CD4-positive, CD25-positive, alpha-beta regulatory T cell (primary cell): ENCODE measurements around the gene JPH3. TPM values are rescaled to one million over a fixed set of nuclear protein-coding genes. Genes with fewer than 3 reads are reported as not detected.
A peak's percentile ranks its signal among the peaks of the same experiment; 100 is the strongest.

Source experiments
- ATAC-seq, 2 donors: fragments of 150-1000 bp; cut with Tn5 transposase; one replicate each; pipeline ENCODE4 v1.10.0; 2021; ENCODE audit warnings: low read depth in 2 of 2, moderate number of reproducible peaks in 2 of 2, moderate library complexity in 1 of 2
- DNase-seq, 3 donors: peaks; one replicate each; pipeline versions ENCODE4 v3.0.0 to v3.0.0-alpha.2; 2012 to 2022; ENCODE audit warnings: mixed read lengths in 1 of 3
- H3K27ac ChIP-seq: one replicate; pipeline ENCODE4 v1.7.0; 2013; ENCODE audit warnings: mild to moderate bottlenecking, low read length; ENCODE audit not compliant: insufficient read depth, poor library complexity, severe bottlenecking
- H3K27me3 ChIP-seq: one replicate; pipeline ENCODE4 v1.7.0; 2013; ENCODE audit warnings: low read length; ENCODE audit not compliant: control insufficient read depth, insufficient read depth
- H3K36me3 ChIP-seq: one replicate; pipeline ENCODE4 v1.7.0; 2013; ENCODE audit warnings: mild to moderate bottlenecking, low read length, moderate library complexity; ENCODE audit not compliant: control insufficient read depth, insufficient read depth
- H3K4me1 ChIP-seq: 2 replicates; pipeline ENCODE4 v1.7.0; 2013; ENCODE audit warnings: mild to moderate bottlenecking, low read length; ENCODE audit not compliant: insufficient read depth, control insufficient read depth, poor library complexity, severe bottlenecking
- H3K4me3 ChIP-seq: one replicate; pipeline ENCODE4 v1.7.0; 2013; ENCODE audit warnings: low read depth, mild to moderate bottlenecking, low read length, moderate library complexity
- H3K9me3 ChIP-seq, 2 experiments: 1 replicate in 1 of 2; 2 replicates in 1 of 2; pipeline ENCODE4 v1.7.0; 2013; ENCODE audit warnings: low read length in 2 of 2, mild to moderate bottlenecking in 1 of 2, moderate library complexity in 1 of 2; ENCODE audit not compliant: control insufficient read depth in 2 of 2
- H3K27ac Mint-ChIP-seq, 3 donors: one replicate each; pipeline ENCODE4 v1.8.0; 2020 to 2022; ENCODE audit warnings: mild to moderate bottlenecking in 3 of 3, mixed read lengths in 3 of 3, moderate library complexity in 2 of 3
- H3K27me3 Mint-ChIP-seq: one replicate; pipeline ENCODE4 v1.8.0; 2022; ENCODE audit warnings: mild to moderate bottlenecking, mixed read lengths
- H3K36me3 Mint-ChIP-seq: one replicate; pipeline ENCODE4 v1.8.0; 2020; ENCODE audit warnings: mixed read lengths
- H3K4me1 Mint-ChIP-seq, 4 donors: one replicate each; pipeline ENCODE4 v1.8.0; 2020 to 2022; ENCODE audit warnings: mixed read lengths in 4 of 4, mild to moderate bottlenecking in 1 of 4
- H3K4me3 Mint-ChIP-seq, 4 donors: one replicate each; pipeline ENCODE4 v1.8.0; 2020 to 2022; ENCODE audit warnings: mild to moderate bottlenecking in 4 of 4, mixed read lengths in 4 of 4, moderate library complexity in 3 of 4
- H3K9me3 Mint-ChIP-seq, 7 donors: one replicate each; pipeline ENCODE4 v1.8.0; 2020 to 2022; ENCODE audit warnings: mixed read lengths in 7 of 7, mild to moderate bottlenecking in 3 of 7, moderate library complexity in 2 of 7
- polyA plus RNA-seq, 4 donors: library from polyadenylated mRNA; unstranded; fragments of 300-500 nt; fragmentation: Illumina TruSeq; gene quantifications; one replicate each; pipeline ENCODE4 v1.2.3, GENCODE V29; 2021
- total RNA-seq: library from RNA; stranded (reverse); gene quantifications from one replicate; pipeline ENCODE4 v1.2.3, GENCODE V29; 2022

Gene JPH3
- total and polyA plus RNA-seq, 5 donors from 2014 or later: not detected

DNA sequence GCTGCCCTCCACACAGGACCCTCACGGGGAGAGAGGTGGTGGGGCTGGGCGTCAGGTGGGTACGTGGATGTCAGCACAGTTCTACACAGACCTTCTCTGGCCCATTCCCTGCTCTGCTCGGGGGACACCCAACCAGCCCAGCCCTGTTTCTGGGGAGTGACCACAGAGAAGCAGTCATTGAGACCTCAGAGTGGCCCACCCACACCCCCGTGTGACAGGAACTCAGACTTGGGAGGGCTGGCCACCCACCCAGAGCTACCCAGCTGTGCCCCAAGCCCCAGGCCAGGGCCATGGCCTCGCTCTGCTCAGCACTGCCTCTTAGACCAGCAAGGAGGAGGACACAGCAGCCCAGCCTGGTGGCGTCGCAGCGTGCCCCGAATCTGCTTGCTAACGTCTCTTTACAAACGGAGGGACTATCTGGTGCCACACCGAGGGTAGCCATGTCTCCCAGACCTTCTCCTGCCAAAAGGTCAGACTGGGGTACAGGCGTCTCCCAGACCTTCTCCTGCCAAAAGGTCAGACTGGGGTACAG lies 85.8 kb downstream of the JPH3 start:
- no peak overlapping the region for H3K27ac ChIP-seq
- Mint-ChIP-seq H3K9me3 (no peaks in the 10 kb centered on the region), H3K27me3 (no peaks in the 10 kb centered on the region), H3K4me1 (no peaks in the 10 kb centered on the region), H3K36me3 (no peaks in the 10 kb centered on the region), H3K27ac (peak overlapping the region in 1 of 3 donors; percentile 11), H3K4me3 (no peak overlapping the region)
- H3K4me3 ChIP-seq: no peak overlapping the region
- no peaks in the 10 kb centered on the region for H3K27me3 ChIP-seq
- ATAC-seq (no peak), DNase-seq (no peak)
- no peaks in the 10 kb centered on the region for H3K4me1 ChIP-seq
- H3K36me3 ChIP-seq: no peaks in the 10 kb centered on the region
- no peaks in the 10 kb centered on the region for H3K9me3 ChIP-seq

DNA sequence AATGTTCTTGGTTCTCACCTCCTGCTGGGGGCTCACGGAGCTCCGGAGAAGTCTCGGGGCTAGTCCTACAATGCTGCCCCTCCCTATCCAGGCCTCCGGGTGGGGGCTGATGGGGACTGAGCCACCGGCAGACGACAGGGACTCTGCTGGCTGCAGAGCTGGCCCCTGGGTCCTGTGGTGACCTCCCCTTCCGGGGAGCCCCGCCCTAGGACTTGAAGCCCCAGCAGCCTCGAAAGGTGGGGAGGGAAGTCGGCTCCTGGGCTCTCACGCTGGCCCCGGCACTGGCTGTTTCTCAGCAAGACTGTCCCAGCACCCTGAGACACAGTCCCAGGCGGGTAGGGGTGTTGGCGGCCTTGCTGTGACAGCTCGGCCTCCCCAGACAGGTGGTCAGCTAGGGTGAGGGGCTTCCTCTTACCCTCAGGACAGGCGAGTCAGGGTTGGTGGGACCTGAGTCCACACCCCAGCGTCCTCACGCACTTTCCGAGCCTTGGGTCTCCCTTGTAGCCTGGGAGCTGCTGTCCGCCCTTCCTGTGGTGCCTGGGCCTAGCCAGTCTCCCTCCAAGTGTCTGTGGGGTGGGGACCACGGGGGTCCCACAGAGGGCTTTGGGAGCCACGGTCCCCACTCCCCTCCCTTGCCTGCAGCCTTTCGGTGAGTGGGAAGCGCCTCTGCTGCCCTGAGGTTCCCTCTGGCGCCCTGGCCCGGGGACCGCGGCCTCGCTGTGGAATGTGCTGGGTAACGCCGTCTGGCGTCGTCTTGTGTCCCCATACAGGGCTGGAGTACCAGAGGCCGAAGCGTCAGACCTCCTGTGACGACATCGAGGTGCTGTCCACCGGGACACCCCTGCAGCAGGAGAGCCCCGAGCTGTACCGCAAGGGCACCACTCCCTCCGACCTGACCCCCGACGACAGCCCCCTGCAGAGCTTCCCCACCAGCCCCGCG lies 86.8 kb downstream of the JPH3 start:
- H3K4me1 ChIP-seq: no peaks in the 10 kb centered on the region
- Mint-ChIP-seq H3K4me1 (no peaks in the 10 kb centered on the region), H3K9me3 (no peaks in the 10 kb centered on the region), H3K4me3 (no peak overlapping the region), H3K36me3 (no peaks in the 10 kb centered on the region), H3K27ac (no peak overlapping the region), H3K27me3 (no peaks in the 10 kb centered on the region)
- H3K27me3 ChIP-seq: no peaks in the 10 kb centered on the region
- ATAC-seq: no peak
- no peaks in the 10 kb centered on the region for H3K36me3 ChIP-seq
- DNase-seq: no peak
- no peaks in the 10 kb centered on the region for H3K9me3 ChIP-seq
- H3K27ac ChIP-seq: no peak overlapping the region
- no peak overlapping the region for H3K4me3 ChIP-seq

DNA sequence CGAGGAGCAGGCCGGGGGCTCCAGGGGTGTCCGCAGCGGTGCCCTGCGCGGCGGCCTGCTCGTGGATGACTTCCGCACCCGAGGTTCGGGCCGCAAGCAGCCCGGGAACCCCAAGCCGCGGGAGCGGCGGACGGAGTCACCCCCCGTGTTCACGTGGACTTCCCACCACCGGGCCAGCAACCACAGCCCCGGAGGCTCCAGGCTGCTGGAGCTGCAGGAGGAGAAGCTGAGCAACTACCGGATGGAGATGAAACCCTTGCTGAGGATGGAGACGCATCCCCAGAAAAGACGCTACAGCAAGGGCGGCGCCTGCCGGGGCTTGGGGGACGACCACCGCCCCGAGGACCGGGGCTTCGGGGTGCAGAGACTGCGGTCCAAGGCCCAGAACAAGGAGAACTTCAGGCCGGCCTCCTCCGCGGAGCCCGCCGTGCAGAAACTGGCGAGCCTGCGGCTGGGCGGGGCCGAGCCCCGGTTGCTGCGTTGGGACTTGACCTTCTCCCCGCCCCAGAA lies 87.7 kb downstream of the JPH3 start:
- H3K4me1 ChIP-seq: no peaks in the 10 kb centered on the region
- no peaks in the 10 kb centered on the region for H3K9me3 ChIP-seq
- Mint-ChIP-seq H3K4me3 (no peak overlapping the region), H3K9me3 (no peaks in the 10 kb centered on the region), H3K36me3 (no peaks in the 10 kb centered on the region), H3K27me3 (no peaks in the 10 kb centered on the region), H3K27ac (no peak overlapping the region), H3K4me1 (no peaks in the 10 kb centered on the region)
- no peak overlapping the region for H3K27ac ChIP-seq
- no peak for DNase-seq
- H3K4me3 ChIP-seq: no peak overlapping the region
- H3K27me3 ChIP-seq: no peaks in the 10 kb centered on the region
- H3K36me3 ChIP-seq: peaks cover under 1% of the 10 kb centered on the region
- ATAC-seq: no peak

DNA sequence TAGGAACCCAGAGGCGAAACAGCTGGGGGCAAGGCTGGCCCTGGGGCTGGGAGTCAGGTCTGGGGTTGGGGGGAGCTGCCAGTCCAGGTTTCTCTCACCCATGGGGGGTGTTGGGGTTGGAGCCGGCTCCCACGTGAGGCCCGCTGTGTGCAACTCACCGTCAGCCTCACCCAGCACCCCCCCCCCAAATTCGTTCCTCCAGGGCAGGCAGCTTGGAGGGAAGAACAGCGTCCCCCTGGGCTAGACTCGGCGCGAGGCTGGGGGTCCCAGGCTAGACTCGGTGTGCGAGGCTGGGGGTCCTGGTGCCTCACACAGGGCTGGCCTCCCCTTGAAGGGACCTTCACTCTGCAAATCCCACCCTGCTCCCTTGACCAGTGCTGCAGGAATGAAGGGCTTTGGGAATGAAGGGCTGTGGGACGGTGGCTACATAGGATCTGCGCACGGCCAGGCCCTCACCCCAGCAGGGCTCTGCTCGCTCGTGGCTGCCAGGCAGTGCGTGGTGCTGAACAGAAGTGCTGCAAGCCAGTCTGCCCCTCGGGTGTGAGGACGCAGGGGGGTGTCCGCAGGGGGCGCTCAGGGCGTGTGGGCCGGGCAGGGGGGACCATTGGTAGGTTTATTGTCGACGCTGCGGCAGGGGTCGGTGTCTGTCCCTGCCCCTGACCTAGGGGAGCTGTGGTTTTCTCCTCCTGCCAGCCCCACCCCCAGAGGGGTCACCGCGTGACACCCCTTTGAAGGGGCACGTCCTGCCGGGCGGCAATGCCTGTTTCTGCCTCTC lies 88.8 kb downstream of the JPH3 start:
- no peaks in the 10 kb centered on the region for H3K4me1 ChIP-seq
- no peak for DNase-seq
- no peak overlapping the region for H3K27ac ChIP-seq
- no peaks in the 10 kb centered on the region for H3K9me3 ChIP-seq
- H3K4me3 Mint-ChIP-seq: no peak overlapping the region
- H3K4me1 Mint-ChIP-seq: no peaks in the 10 kb centered on the region
- peak overlapping the region in 1 of 3 donors; percentile 32 for H3K27ac Mint-ChIP-seq
- no peaks in the 10 kb centered on the region for H3K36me3 Mint-ChIP-seq
- H3K27me3 Mint-ChIP-seq: no peaks in the 10 kb centered on the region
- no peaks in the 10 kb centered on the region for H3K9me3 Mint-ChIP-seq
- no peak overlapping the region for H3K4me3 ChIP-seq
- peaks cover 8% of the 10 kb centered on the region for H3K36me3 ChIP-seq
- no peak for ATAC-seq
- H3K27me3 ChIP-seq: no peaks in the 10 kb centered on the region

DNA sequence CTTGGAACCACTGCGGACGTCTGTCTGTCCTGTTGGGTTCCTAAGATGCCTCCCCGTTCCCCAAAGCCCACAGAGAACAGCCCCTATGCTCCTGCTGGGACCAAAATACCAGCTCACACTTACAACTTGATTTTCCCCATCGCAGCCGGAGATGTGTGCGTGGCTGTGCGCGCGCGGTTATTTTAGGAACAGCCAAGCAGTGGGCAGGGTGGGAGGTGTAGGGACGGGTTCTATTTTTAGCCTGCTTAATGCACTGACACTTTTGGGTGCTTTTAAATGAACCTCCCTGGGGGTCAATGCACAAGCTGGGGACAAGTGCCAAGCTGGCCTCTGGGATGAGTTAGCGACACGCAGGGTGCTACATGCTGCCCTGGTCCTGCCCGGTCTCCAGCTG lies 89.4 kb downstream of the JPH3 start:
- no peaks in the 10 kb centered on the region for H3K9me3 ChIP-seq
- Mint-ChIP-seq H3K36me3 (no peaks in the 10 kb centered on the region), H3K4me1 (no peaks in the 10 kb centered on the region), H3K27me3 (no peaks in the 10 kb centered on the region), H3K4me3 (no peak overlapping the region), H3K9me3 (no peaks in the 10 kb centered on the region), H3K27ac (no peak overlapping the region)
- ATAC-seq (no peak), DNase-seq (no peak)
- no peak overlapping the region for H3K4me3 ChIP-seq
- H3K4me1 ChIP-seq: no peaks in the 10 kb centered on the region
- no peak overlapping the region for H3K27ac ChIP-seq
- no peaks in the 10 kb centered on the region for H3K27me3 ChIP-seq
- peaks cover 9% of the 10 kb centered on the region for H3K36me3 ChIP-seq

DNA sequence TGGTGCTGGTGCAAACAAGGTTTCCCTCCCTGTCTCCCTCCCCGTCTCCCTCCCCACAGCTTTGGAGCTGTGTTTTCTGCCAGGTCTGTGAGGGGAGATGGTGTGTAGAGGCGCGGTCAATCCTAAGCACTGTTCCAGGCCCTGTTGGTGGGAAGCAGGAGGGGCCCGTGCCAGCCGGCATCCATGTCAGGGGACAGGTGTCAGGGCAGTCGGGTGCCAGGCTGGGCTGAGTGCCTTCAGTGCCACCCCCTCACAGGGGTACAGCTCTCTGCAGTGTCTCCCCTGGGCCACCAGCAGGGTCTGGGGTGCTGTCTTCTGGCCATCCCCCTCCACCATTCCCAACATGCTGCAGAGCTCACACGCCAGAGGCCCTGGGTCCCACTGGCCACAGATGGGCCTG lies 89.9 kb downstream of the JPH3 start:
- H3K27me3 ChIP-seq: no peaks in the 10 kb centered on the region
- Mint-ChIP-seq H3K4me3 (no peak overlapping the region), H3K9me3 (no peaks in the 10 kb centered on the region), H3K36me3 (no peaks in the 10 kb centered on the region), H3K27ac (no peak overlapping the region), H3K27me3 (no peaks in the 10 kb centered on the region), H3K4me1 (no peaks in the 10 kb centered on the region)
- H3K4me3 ChIP-seq: no peak overlapping the region
- no peak overlapping the region for H3K27ac ChIP-seq
- H3K9me3 ChIP-seq: no peaks in the 10 kb centered on the region
- peaks cover 9% of the 10 kb centered on the region for H3K36me3 ChIP-seq
- ATAC-seq (no peak), DNase-seq (no peak)
- H3K4me1 ChIP-seq: no peaks in the 10 kb centered on the region

DNA sequence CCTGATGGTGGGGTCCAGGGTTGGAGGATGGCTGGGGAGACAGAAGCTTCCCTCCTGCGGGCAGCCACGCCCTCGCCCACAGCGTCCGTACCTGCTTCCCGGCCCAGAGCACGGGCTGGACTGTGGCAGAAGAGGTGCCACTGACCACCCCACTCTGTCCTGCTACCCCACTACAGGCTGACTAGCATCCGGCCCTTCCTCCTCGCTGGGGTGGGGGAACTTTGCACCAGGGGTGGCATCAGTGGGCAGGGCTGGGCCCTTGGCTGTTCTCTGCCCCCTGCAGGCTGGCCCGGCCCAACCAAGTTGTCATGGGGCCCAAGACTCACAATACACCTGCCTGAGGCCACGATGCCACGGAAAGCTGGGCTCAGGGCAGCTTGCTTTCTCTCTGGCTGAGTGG lies 90.4 kb downstream of the JPH3 start:
- ATAC-seq (no peak), DNase-seq (no peak)
- Mint-ChIP-seq H3K27me3 (no peaks in the 10 kb centered on the region), H3K9me3 (no peaks in the 10 kb centered on the region), H3K4me1 (peaks cover 0 to 4% (median 0%) of the 10 kb centered on the region in 4 donors), H3K27ac (no peak overlapping the region), H3K36me3 (no peaks in the 10 kb centered on the region), H3K4me3 (no peak overlapping the region)
- no peaks in the 10 kb centered on the region for H3K4me1 ChIP-seq
- H3K27me3 ChIP-seq: no peaks in the 10 kb centered on the region
- peaks cover 9% of the 10 kb centered on the region for H3K36me3 ChIP-seq
- H3K4me3 ChIP-seq: no peak overlapping the region
- H3K27ac ChIP-seq: no peak overlapping the region
- no peaks in the 10 kb centered on the region for H3K9me3 ChIP-seq
